Parathyroid adenoma (tissue), 2 donors: ENCODE measurements around the gene ULK3.

Source experiments
- H2AFZ ChIP-seq: fragments of 300-600 bp; sonication (generic); one replicate; pipeline ENCODE4 v1.7.0; 2017; ENCODE audit warnings: antibody characterized with exemption, mild to moderate bottlenecking
- H3K27ac ChIP-seq: fragments of 300-600 bp; sonication (generic); one replicate; pipeline ENCODE4 v1.7.0; 2017
- H3K27me3 ChIP-seq: fragments of 300-600 bp; sonication (generic); one replicate; pipeline ENCODE4 v1.7.0; 2017; ENCODE audit warnings: low read length; ENCODE audit not compliant: control insufficient read depth, insufficient read depth
- H3K36me3 ChIP-seq: fragments of 300-600 bp; sonication (generic); one replicate; pipeline ENCODE4 v1.7.0; 2017; ENCODE audit warnings: low read length; ENCODE audit not compliant: control insufficient read depth, insufficient read depth
- H3K4me1 ChIP-seq: fragments of 300-600 bp; sonication (generic); one replicate; pipeline ENCODE4 v1.7.0; 2017; ENCODE audit warnings: control low read depth
- H3K4me2 ChIP-seq: fragments of 300-600 bp; sonication (generic); one replicate; pipeline ENCODE4 v1.7.0; 2017; ENCODE audit warnings: low read length
- H3K4me3 ChIP-seq: fragments of 300-600 bp; sonication (generic); one replicate; pipeline ENCODE4 v1.7.0; 2017; ENCODE audit warnings: low read depth, low read length
- H3K79me2 ChIP-seq: fragments of 300-600 bp; sonication (generic); one replicate; pipeline ENCODE4 v1.7.0; 2017; ENCODE audit warnings: control low read depth
- H3K9ac ChIP-seq: fragments of 300-600 bp; sonication (generic); one replicate; pipeline ENCODE4 v1.7.0; 2017; ENCODE audit warnings: mild to moderate bottlenecking
- H3K9me3 ChIP-seq: fragments of 300-600 bp; sonication (generic); one replicate; pipeline ENCODE4 v1.7.0; 2017; ENCODE audit warnings: low read length; ENCODE audit not compliant: control insufficient read depth
- TF ChIP-seq, protein P1 (sequence below): fragments of 300-600 bp; sonication (generic); IDR thresholded peaks from one replicate; pipeline ENCODE4 v1.7.0; 2017; ENCODE audit warnings: antibody characterized with exemption, mild to moderate bottlenecking
- donor health status: primary hyperparathyroidism.

The ULK3 gene

DNA sequence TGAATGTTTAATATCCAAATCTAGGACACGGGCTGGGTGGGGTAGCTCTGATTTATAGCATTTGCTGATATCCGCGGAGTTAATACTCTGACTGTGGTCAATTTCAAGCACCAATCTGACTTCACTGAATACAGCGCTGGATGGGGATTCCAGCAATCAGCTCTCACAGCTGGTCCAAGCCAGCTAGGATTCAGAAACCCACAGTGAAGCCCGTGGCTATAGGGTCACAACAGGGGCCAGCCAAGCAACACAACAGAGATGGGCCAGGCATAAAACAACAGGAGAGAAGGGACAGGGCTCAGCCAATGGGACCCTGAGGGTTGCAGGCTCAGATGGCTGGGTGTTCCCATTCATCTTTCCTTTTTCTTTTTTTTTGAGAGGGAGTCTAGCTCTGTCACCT lies 35.7 kb downstream of the ULK3 start:
- H3K9me3 ChIP-seq = no peaks in the 10 kb centered on the region
- no peaks in the 10 kb centered on the region for H3K79me2 ChIP-seq
- H3K27ac ChIP-seq = no peak overlapping the region
- H3K9ac ChIP-seq = no peak overlapping the region
- H3K4me3 ChIP-seq = no peak overlapping the region
- TF ChIP-seq, protein P1, sequence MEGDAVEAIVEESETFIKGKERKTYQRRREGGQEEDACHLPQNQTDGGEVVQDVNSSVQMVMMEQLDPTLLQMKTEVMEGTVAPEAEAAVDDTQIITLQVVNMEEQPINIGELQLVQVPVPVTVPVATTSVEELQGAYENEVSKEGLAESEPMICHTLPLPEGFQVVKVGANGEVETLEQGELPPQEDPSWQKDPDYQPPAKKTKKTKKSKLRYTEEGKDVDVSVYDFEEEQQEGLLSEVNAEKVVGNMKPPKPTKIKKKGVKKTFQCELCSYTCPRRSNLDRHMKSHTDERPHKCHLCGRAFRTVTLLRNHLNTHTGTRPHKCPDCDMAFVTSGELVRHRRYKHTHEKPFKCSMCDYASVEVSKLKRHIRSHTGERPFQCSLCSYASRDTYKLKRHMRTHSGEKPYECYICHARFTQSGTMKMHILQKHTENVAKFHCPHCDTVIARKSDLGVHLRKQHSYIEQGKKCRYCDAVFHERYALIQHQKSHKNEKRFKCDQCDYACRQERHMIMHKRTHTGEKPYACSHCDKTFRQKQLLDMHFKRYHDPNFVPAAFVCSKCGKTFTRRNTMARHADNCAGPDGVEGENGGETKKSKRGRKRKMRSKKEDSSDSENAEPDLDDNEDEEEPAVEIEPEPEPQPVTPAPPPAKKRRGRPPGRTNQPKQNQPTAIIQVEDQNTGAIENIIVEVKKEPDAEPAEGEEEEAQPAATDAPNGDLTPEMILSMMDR = no peak
- no peaks in the 10 kb centered on the region for H3K27me3 ChIP-seq
- no peaks in the 10 kb centered on the region for H3K4me1 ChIP-seq
- H3K4me2 ChIP-seq = no peak overlapping the region
- H2AFZ ChIP-seq = no peak overlapping the region
- H3K36me3 ChIP-seq = no peaks in the 10 kb centered on the region

DNA sequence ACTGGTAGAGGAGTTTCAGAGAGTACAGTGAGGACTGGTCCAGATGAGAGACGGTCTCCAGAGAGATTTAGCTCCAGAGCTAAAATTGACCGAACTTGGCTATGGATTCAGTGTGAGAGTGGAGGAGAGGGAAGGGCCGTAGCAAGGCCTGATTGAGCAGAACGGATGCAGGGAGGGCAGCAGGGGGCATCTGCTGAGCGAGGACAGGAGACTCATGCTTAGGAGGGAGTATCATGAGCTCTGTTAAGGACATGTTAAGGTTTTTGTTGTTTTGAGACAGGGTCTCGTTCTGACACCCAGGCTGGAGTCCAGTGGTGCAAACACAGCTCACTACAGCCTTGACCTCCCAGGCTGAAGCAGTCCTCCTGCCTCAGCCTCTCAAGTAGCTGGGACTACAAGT lies 38.0 kb downstream of the ULK3 start:
- H3K4me2 ChIP-seq = no peak overlapping the region
- TF ChIP-seq, protein P1 = no peak
- no peaks in the 10 kb centered on the region for H3K36me3 ChIP-seq
- no peak overlapping the region for H3K9ac ChIP-seq
- H3K9me3 ChIP-seq = no peaks in the 10 kb centered on the region
- no peak overlapping the region for H3K4me3 ChIP-seq
- H3K79me2 ChIP-seq = no peaks in the 10 kb centered on the region
- H2AFZ ChIP-seq = no peak overlapping the region
- H3K27ac ChIP-seq = no peak overlapping the region
- no peaks in the 10 kb centered on the region for H3K27me3 ChIP-seq
- no peaks in the 10 kb centered on the region for H3K4me1 ChIP-seq

DNA sequence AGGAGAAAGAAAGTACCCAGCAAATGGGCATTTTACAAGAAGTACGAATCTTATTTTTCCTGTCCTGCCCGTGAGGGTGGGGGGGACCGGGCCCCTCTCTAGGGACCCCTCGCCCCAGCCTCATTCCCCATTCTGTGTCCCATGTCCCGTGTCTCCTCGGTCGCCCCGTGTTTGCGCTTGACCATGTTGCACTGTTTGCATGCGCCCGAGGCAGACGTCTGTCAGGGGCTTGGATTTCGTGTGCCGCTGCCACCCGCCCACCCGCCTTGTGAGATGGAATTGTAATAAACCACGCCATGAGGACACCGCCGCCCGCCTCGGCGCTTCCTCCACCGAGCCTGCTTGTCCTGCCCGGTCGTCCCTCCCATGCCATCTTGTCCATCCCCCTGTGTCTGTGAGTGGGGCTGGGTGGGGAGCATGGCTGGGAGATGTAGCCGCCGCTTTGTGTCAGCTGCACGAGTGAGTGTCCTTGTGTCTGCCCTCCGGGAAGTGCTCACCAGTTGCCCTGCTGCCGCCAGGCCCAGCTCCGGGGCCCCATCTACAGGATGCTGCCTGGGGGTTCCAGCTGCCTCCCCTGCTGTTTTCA lies 40.0 kb downstream of the ULK3 start:
- Histone ChIP-seq H3K9ac (no peak overlapping the region), H3K4me3 (no peak overlapping the region), H3K27me3 (no peaks in the 10 kb centered on the region), H3K79me2 (no peaks in the 10 kb centered on the region), H2AFZ (no peak overlapping the region), H3K9me3 (no peaks in the 10 kb centered on the region), H3K4me1 (no peaks in the 10 kb centered on the region), H3K27ac (no peak overlapping the region), H3K36me3 (no peaks in the 10 kb centered on the region), H3K4me2 (no peak overlapping the region)
- TF ChIP-seq, protein P1 = no peak

DNA sequence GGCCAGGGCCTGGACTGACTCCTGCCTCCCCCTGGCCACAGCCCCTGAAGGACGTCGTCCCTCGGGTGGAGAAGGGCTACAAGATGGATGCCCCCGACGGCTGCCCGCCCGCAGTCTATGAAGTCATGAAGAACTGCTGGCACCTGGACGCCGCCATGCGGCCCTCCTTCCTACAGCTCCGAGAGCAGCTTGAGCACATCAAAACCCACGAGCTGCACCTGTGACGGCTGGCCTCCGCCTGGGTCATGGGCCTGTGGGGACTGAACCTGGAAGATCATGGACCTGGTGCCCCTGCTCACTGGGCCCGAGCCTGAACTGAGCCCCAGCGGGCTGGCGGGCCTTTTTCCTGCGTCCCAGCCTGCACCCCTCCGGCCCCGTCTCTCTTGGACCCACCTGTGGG lies 40.7 kb downstream of the ULK3 start:
- Histone ChIP-seq H3K27me3 (no peaks in the 10 kb centered on the region), H3K9me3 (no peaks in the 10 kb centered on the region), H3K79me2 (no peaks in the 10 kb centered on the region), H3K36me3 (no peaks in the 10 kb centered on the region), H2AFZ (no peak overlapping the region), H3K9ac (no peak overlapping the region), H3K4me1 (no peaks in the 10 kb centered on the region), H3K27ac (no peak overlapping the region), H3K4me2 (no peak overlapping the region), H3K4me3 (no peak overlapping the region)
- TF ChIP-seq, protein P1 = no peak

DNA sequence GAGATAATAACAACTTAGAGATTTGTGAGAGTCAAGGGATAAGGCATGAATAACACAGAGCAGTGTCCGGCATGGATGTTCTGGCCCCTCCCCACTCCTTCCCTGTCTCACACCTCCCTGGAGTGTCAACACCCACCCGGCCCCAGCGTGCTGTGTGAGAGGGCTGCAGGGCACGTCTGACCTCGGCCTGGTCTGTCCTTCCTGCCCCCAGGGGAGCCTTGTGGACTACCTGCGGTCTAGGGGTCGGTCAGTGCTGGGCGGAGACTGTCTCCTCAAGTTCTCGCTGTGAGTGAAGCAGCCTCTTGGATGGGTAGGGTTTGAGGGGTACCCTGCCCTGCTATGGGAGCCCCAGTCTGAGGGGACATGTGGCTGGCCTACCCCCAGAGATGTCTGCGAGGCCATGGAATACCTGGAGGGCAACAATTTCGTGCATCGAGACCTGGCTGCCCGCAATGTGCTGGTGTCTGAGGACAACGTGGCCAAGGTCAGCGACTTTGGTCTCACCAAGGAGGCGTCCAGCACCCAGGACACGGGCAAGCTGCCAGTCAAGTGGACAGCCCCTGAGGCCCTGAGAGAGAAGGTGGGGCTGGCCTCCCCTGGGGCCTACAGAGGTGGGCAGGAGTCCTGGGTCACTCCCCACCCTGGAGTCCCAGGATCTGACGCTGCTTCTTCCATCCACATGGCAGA lies 41.5 kb downstream of the ULK3 start:
- Histone ChIP-seq H3K27me3 (no peaks in the 10 kb centered on the region), H2AFZ (no peak overlapping the region), H3K9me3 (no peaks in the 10 kb centered on the region), H3K27ac (no peak overlapping the region), H3K79me2 (no peaks in the 10 kb centered on the region), H3K4me1 (no peaks in the 10 kb centered on the region), H3K36me3 (no peaks in the 10 kb centered on the region), H3K4me2 (no peak overlapping the region), H3K4me3 (no peak overlapping the region), H3K9ac (no peak overlapping the region)
- TF ChIP-seq, protein P1 = no peak
